H9 (cell line): ENCODE data around the gene MESD. TPM values are rescaled to one million over a fixed set of nuclear protein-coding genes. Genes with fewer than 3 reads are reported as not detected.
A peak's percentile ranks its signal among the peaks of the same experiment; 100 is the strongest.

ENCODE experiments used
- DNase-seq: peaks from one replicate; pipeline ENCODE4 v3.0.0-alpha.2; 2017
- H2AFZ ChIP-seq: one replicate; pipeline ENCODE4 v1.6.1; 2013; ENCODE audit warnings: mild to moderate bottlenecking, low read length, control low read depth, moderate library complexity
- H2AK5ac ChIP-seq: 2 replicates; pipeline ENCODE4 v1.6.1; 2013; ENCODE audit warnings: low read length, control low read depth, mixed read lengths; ENCODE audit not compliant: insufficient read length
- H2BK120ac ChIP-seq: one replicate; pipeline ENCODE4 v1.6.1; 2013; ENCODE audit warnings: low read depth, mild to moderate bottlenecking, low read length, control low read depth, inconsistent platforms; ENCODE audit not compliant: poor library complexity, severe bottlenecking
- H2BK12ac ChIP-seq: 2 replicates; pipeline ENCODE4 v1.6.1; 2013; ENCODE audit warnings: low read length, control low read depth, mixed read lengths, low read depth; ENCODE audit not compliant: insufficient read length
- H2BK15ac ChIP-seq: 2 replicates; pipeline ENCODE4 v1.6.1; 2013; ENCODE audit warnings: low read depth, low read length, control low read depth
- H2BK20ac ChIP-seq: one replicate; pipeline ENCODE4 v1.6.1; 2013; ENCODE audit warnings: low read depth, mild to moderate bottlenecking, low read length, control low read depth, inconsistent platforms; ENCODE audit not compliant: poor library complexity, severe bottlenecking
- H2BK5ac ChIP-seq: 2 replicates; pipeline ENCODE4 v1.6.1; 2013; ENCODE audit warnings: low read length, control low read depth, mixed read lengths; ENCODE audit not compliant: insufficient read length
- H3K14ac ChIP-seq: 2 replicates; pipeline ENCODE4 v1.6.1; 2013; ENCODE audit warnings: low read length, control low read depth; ENCODE audit not compliant: insufficient read depth
- H3K18ac ChIP-seq: 2 replicates; pipeline ENCODE4 v1.6.1; 2013; ENCODE audit warnings: low read depth, mild to moderate bottlenecking, mixed read lengths, low read length, control low read depth; ENCODE audit not compliant: insufficient read length
- H3K23ac ChIP-seq: 2 replicates; pipeline ENCODE4 v1.6.1; 2013; ENCODE audit warnings: low read length, control low read depth, mixed read lengths, low read depth; ENCODE audit not compliant: insufficient read length
- H3K23me2 ChIP-seq: 2 replicates; pipeline ENCODE4 v1.6.1; 2013; ENCODE audit warnings: low read depth, mild to moderate bottlenecking, mixed read lengths, low read length, control low read depth; ENCODE audit not compliant: insufficient read length, poor library complexity, severe bottlenecking
- H3K27ac ChIP-seq: 2 replicates; pipeline ENCODE4 v1.5.1; 2013; ENCODE audit warnings: low read length, control low read depth, mixed read lengths, low read depth; ENCODE audit not compliant: insufficient read length
- H3K27me3 ChIP-seq: 2 replicates; pipeline ENCODE4 v1.6.1; 2013; ENCODE audit warnings: low read length, control low read depth, inconsistent platforms; ENCODE audit not compliant: insufficient read depth
- H3K4ac ChIP-seq: 2 replicates; pipeline ENCODE4 v1.6.1; 2013; ENCODE audit warnings: low read depth, mild to moderate bottlenecking, control low read depth, inconsistent platforms, low read length, moderate library complexity
- H3K4me1 ChIP-seq: 2 replicates; pipeline ENCODE4 v1.6.1; 2013; ENCODE audit warnings: low read length, control low read depth, inconsistent platforms; ENCODE audit not compliant: insufficient read depth
- H3K4me2 ChIP-seq: 2 replicates; pipeline ENCODE4 v1.6.1; 2013; ENCODE audit warnings: low read length, control low read depth, mixed read lengths; ENCODE audit not compliant: insufficient read length, insufficient read depth
- H3K56ac ChIP-seq: 2 replicates; pipeline ENCODE4 v1.6.1; 2013; ENCODE audit warnings: low read depth, mild to moderate bottlenecking, mixed read lengths, low read length, control low read depth; ENCODE audit not compliant: insufficient read length
- H3K79me1 ChIP-seq: 2 replicates; pipeline ENCODE4 v1.6.1; 2013; ENCODE audit warnings: low read depth, mild to moderate bottlenecking, moderate library complexity, low read length, control low read depth, inconsistent platforms; ENCODE audit not compliant: insufficient read depth, poor library complexity, severe bottlenecking
- H3K79me2 ChIP-seq: 2 replicates; pipeline ENCODE4 v1.6.1; 2013; ENCODE audit warnings: low read length, control low read depth, inconsistent platforms; ENCODE audit not compliant: insufficient read depth
- H3K9ac ChIP-seq: 2 replicates; pipeline ENCODE4 v1.6.1; 2013; ENCODE audit warnings: low read length, control low read depth, mixed read lengths; ENCODE audit not compliant: insufficient read length; ENCODE audit errors: extremely low read depth
- H3K9me3 ChIP-seq: one replicate; pipeline ENCODE4 v1.6.1; 2013; ENCODE audit warnings: low read depth, low read length, inconsistent platforms; ENCODE audit not compliant: control insufficient read depth
- H3T11ph ChIP-seq: one replicate; pipeline ENCODE4 v1.6.1; 2013; ENCODE audit warnings: mild to moderate bottlenecking, low read length, control low read depth, inconsistent platforms
- H4K20me1 ChIP-seq: one replicate; pipeline ENCODE4 v1.6.1; 2013; ENCODE audit not compliant: control insufficient read depth, insufficient read length, insufficient read depth
- H4K5ac ChIP-seq: 2 replicates; pipeline ENCODE4 v1.6.1; 2013; ENCODE audit warnings: low read depth, mild to moderate bottlenecking, mixed read lengths, low read length, control low read depth; ENCODE audit not compliant: insufficient read length
- H4K8ac ChIP-seq: replicated peaks from 2 replicates; pipeline ENCODE4 v1.6.1; 2013; ENCODE audit warnings: low read length, control low read depth, mixed read lengths, low read depth; ENCODE audit not compliant: insufficient read length
- H4K91ac ChIP-seq: 2 replicates; pipeline ENCODE4 v1.6.1; 2013; ENCODE audit warnings: low read depth, mild to moderate bottlenecking, moderate library complexity, mixed read lengths, low read length, control low read depth; ENCODE audit not compliant: insufficient read length
- H3K27ac Mint-ChIP-seq, 3 experiments: 2 replicates in 2 of 3; 3 replicates in 1 of 3; pipeline ENCODE4 v1.8.0; 2020 to 2021; ENCODE audit warnings: mixed read lengths in 3 of 3, mild to moderate bottlenecking in 1 of 3, moderate library complexity in 1 of 3
- H3K27me3 Mint-ChIP-seq: 2 replicates; pipeline ENCODE4 v1.8.0; 2021; ENCODE audit warnings: low read depth, mild to moderate bottlenecking, moderate library complexity, mixed read lengths
- H3K36me3 Mint-ChIP-seq, 3 experiments: 2 replicates in 2 of 3; 3 replicates in 1 of 3; pipeline ENCODE4 v1.8.0; 2020 to 2021; ENCODE audit warnings: low read depth in 3 of 3, mixed read lengths in 3 of 3; ENCODE audit not compliant: insufficient read depth in 1 of 3
- H3K4me1 Mint-ChIP-seq, 2 experiments: 2 replicates each; pipeline ENCODE4 v1.8.0; 2020; ENCODE audit warnings: mixed read lengths in 2 of 2
- H3K4me3 Mint-ChIP-seq, 2 experiments: 2 replicates in 1 of 2; 3 replicates in 1 of 2; pipeline ENCODE4 v1.8.0; 2020 to 2021; ENCODE audit warnings: mild to moderate bottlenecking in 2 of 2, mixed read lengths in 2 of 2, moderate library complexity in 1 of 2
- H3K9me3 Mint-ChIP-seq, 2 experiments: 2 replicates in 1 of 2; 3 replicates in 1 of 2; pipeline ENCODE4 v1.8.0; 2020; ENCODE audit warnings: mild to moderate bottlenecking in 2 of 2, mixed read lengths in 2 of 2, moderate library complexity in 1 of 2
- WGBS: extraction: QIAGEN DNeasy Blood & Tissue Kit; methylation state at CpG from one replicate; pipeline ENCODE4 v1.1.7; 2013; ENCODE audit warnings: missing lambda C conversion rate, low lambda C conversion rate, mixed read lengths; ENCODE audit not compliant: insufficient read length; ENCODE audit errors: extremely low coverage; 5-methylcytosine and 5-hydroxymethylcytosine counted together
- total RNA-seq: library from RNA; stranded (reverse); gene quantifications from 2 replicates; pipeline ENCODE4 v1.2.1, GENCODE V29; 2021
- TF ChIP-seq, protein P1 (sequence below): fragments of 200-600 bp; sonication (generic); conservative IDR thresholded peaks from 3 replicates; pipeline ENCODE4 v1.8.0; 2021; ENCODE audit warnings: antibody characterized with exemption, mild to moderate bottlenecking

Gene MESD
- total RNA-seq, 1 experiment from 2014 or later, result 29.1 TPM

DNA sequence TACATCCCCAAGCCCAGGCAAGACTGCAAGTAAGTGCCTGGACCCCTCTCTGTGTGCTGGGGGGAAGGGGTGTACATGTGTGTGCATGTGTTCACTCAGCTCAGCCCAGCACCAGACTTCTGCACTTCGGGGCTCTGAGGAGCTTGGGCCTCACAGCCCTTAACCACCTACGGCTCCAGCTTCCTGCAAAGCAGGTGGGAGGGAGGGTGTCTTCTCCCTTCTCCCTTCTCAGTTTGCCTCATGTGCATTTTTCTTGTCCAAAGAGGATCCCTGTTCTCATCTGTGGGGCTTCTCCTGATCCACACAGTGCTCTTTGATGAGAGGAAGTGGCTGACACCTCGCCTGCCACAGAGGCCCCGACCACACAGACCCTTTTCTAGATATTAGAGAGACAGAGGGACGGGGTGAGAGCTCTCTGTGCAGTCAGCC is 69.3 kb downstream of the MESD start:
- Histone ChIP-seq H2BK12ac (no peak overlapping the region), H3K23me2 (no peaks in the 10 kb centered on the region), H4K5ac (no peak overlapping the region), H4K8ac (no peak overlapping the region), H3K4me1 (no peaks in the 10 kb centered on the region; the same call in 1 of the 2 replicates), H2BK120ac (no peak overlapping the region), H3K4me2 (no peak overlapping the region), H3K27me3 (no peaks in the 10 kb centered on the region), H3K27ac (no peak overlapping the region), H3K79me1 (no peaks in the 10 kb centered on the region), H3K79me2 (no peaks in the 10 kb centered on the region), H2AFZ (no peak overlapping the region), H3K18ac (no peak overlapping the region), H3K23ac (no peak overlapping the region), H3K4ac (no peak overlapping the region), H2BK15ac (no peak overlapping the region), H3T11ph (no peak overlapping the region), H2BK5ac (no peak overlapping the region), H4K91ac (no peak overlapping the region), H3K56ac (no peak overlapping the region), H2AK5ac (no peak overlapping the region), H2BK20ac (no peak overlapping the region), H3K9ac (no peak overlapping the region), H3K9me3 (no peaks in the 10 kb centered on the region), H4K20me1 (no peaks in the 10 kb centered on the region), H3K14ac (peak overlapping the region; percentile 34; the same call in 1 of the 2 replicates)
- no peak overlapping the region for H3K27ac Mint-ChIP-seq
- no peaks in the 10 kb centered on the region for H3K9me3 Mint-ChIP-seq
- peaks cover 10 to 13% of the 10 kb centered on the region in 2 experiments for H3K4me1 Mint-ChIP-seq
- no peak for DNase-seq
- no peak overlapping the region for H3K4me3 Mint-ChIP-seq
- H3K27me3 Mint-ChIP-seq, result peaks cover 3% of the 10 kb centered on the region
- TF ChIP-seq, protein P1, sequence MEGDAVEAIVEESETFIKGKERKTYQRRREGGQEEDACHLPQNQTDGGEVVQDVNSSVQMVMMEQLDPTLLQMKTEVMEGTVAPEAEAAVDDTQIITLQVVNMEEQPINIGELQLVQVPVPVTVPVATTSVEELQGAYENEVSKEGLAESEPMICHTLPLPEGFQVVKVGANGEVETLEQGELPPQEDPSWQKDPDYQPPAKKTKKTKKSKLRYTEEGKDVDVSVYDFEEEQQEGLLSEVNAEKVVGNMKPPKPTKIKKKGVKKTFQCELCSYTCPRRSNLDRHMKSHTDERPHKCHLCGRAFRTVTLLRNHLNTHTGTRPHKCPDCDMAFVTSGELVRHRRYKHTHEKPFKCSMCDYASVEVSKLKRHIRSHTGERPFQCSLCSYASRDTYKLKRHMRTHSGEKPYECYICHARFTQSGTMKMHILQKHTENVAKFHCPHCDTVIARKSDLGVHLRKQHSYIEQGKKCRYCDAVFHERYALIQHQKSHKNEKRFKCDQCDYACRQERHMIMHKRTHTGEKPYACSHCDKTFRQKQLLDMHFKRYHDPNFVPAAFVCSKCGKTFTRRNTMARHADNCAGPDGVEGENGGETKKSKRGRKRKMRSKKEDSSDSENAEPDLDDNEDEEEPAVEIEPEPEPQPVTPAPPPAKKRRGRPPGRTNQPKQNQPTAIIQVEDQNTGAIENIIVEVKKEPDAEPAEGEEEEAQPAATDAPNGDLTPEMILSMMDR, result no peak
- no peaks in the 10 kb centered on the region for H3K36me3 Mint-ChIP-seq
- WGBS, result no CpG with 5 or more reads among the region's 5 CpGs
